SH-SY5Y (cell line): ENCODE results near the gene PAFAH1B1.

Experiments used
- GATA2 ChIP-seq: IDR thresholded peaks from 2 replicates; pipeline ENCODE4 v1.6.1; 2011; ENCODE audit warnings: mild to moderate bottlenecking, low read depth, low read length
- GATA3 ChIP-seq: IDR thresholded peaks from 2 replicates; pipeline ENCODE4 v1.6.1; 2011; ENCODE audit warnings: low read depth, mild to moderate bottlenecking, low read length, moderate library complexity

GRCh38 chr17:2637422-2637821 is 44.0 kb downstream of the PAFAH1B1 start:
- TF ChIP-seq GATA2 (no peak), GATA3 (no peak)
